Amygdala (tissue), 56 donors: ENCODE results near the gene SFXN5.
A peak's percentile ranks its signal among the peaks of the same experiment; 100 is the strongest.

Experiments used
- DNase-seq, 56 donors: peaks; one replicate each; lab custom pipeline; 2025; lab: John Stamatoyannopoulos, UW

SFXN5 gene

GRCh38 chr2:72933207-72933606, 138.3 kb downstream of the SFXN5 start:
- no peak for DNase-seq

- DNase-seq = no peak
Measured at GRCh38 chr2:72932805-72933204, 138.7 kb downstream of the SFXN5 start.

GRCh38 chr2:72932045-72932740, 139.3 kb downstream of the SFXN5 start:
- no peak for DNase-seq

- no peak for DNase-seq
Measured at GRCh38 chr2:72931280-72931910, 140.1 kb downstream of the SFXN5 start.

- DNase-seq = no peak
Measured at GRCh38 chr2:72929010-72929409, 142.5 kb downstream of the SFXN5 start.

GRCh38 chr2:72927619-72928550, 143.6 kb downstream of the SFXN5 start:
- DNase-seq = no peak

GRCh38 chr2:72926811-72927465, 144.6 kb downstream of the SFXN5 start:
- no peak for DNase-seq

GRCh38 chr2:72926368-72926767, 145.1 kb downstream of the SFXN5 start:
- DNase-seq = no peak

GRCh38 chr2:72925328-72925943, 146.1 kb downstream of the SFXN5 start:
- no peak for DNase-seq

- DNase-seq = no peak
Measured at GRCh38 chr2:72924353-72925240, 146.9 kb downstream of the SFXN5 start.

GRCh38 chr2:72923833-72924352, 147.6 kb downstream of the SFXN5 start:
- DNase-seq = no peak

GRCh38 chr2:72921853-72922252, 149.7 kb downstream of the SFXN5 start:
- no peak for DNase-seq

GRCh38 chr2:72921088-72921851, 150.2 kb downstream of the SFXN5 start:
- DNase-seq = no peak

GRCh38 chr2:72920318-72921087, 151.0 kb downstream of the SFXN5 start:
- DNase-seq = peak in 3 of 56 donors; percentile 9 to 20 (median 19)

- no peak for DNase-seq
Measured at GRCh38 chr2:72919414-72920317, 151.8 kb downstream of the SFXN5 start.

- no peak for DNase-seq
Measured at GRCh38 chr2:72917877-72918553, 153.5 kb downstream of the SFXN5 start.
